ENCODE results near the gene ASPG. TPM values are rescaled to one million over a fixed set of nuclear protein-coding genes. Genes with fewer than 3 reads are reported as not detected.

The ASPG gene
- total RNA-seq, 2 donors from 2014 or later = 78.5 to 161 TPM

GRCh38 chr14:104131968-104132732, 46.6 kb downstream of the ASPG start:
- no peak for DNase-seq (ENCODE audit: low spot score)
- H3K27ac ChIP-seq = no peak overlapping the region
- peaks cover 0 to 19% of the 10 kb centered on the region in 2 donors for H3K4me1 ChIP-seq
- H3K4me3 ChIP-seq = no peak overlapping the region
- peaks cover 0 to 10% of the 10 kb centered on the region in 2 donors for H3K9me3 ChIP-seq
- no peak for TF ChIP-seq CTCF (IDR thresholded peaks at IDR 0.05)
- H3K36me3 ChIP-seq = no peaks in the 10 kb centered on the region
- peaks cover 0 to 7% of the 10 kb centered on the region in 2 donors for H3K27me3 ChIP-seq

- peaks cover 0 to 9% of the 10 kb centered on the region in 2 donors for H3K27me3 ChIP-seq
Observed at GRCh38 chr14:104132981-104133380, 47.5 kb downstream of the ASPG start.

DNA sequence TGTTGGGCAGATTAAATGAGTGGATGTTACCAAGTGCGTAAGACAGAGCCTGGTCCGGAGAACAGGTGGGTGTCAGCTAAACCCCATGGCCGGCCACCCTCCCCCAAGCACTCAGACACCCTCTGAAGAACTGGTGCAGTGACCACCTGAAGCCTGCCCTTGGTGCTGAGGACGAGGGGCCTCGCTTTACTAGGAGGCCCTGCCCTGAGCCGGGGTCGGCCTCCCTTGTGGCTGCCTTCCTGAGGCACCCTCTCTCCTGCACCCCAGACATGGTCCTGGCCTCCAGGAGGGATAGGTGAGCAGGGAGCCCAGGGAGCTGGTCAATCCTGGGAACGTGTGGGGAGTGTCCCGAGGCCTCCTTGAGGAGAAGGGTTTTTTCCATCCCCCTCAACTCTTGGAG, 48.0 kb downstream of the ASPG start:
- Histone ChIP-seq H3K4me1 (peaks cover 0 to 29% of the 10 kb centered on the region in 2 donors), H3K27ac (no peak overlapping the region), H3K9me3 (peaks cover 0 to 10% of the 10 kb centered on the region in 2 donors), H3K36me3 (no peaks in the 10 kb centered on the region), H3K4me3 (no peak overlapping the region), H3K27me3 (peaks cover 0 to 9% of the 10 kb centered on the region in 2 donors)
- no peak for DNase-seq (ENCODE audit: low spot score)
- no peak for TF ChIP-seq CTCF (IDR thresholded peaks at IDR 0.05)

More at GRCh38 chr14:104132981-104133380, 47.5 kb downstream of the ASPG start:
- Histone ChIP-seq H3K9me3 (peaks cover 0 to 10% of the 10 kb centered on the region in 2 donors), H3K27ac (no peak overlapping the region), H3K4me1 (peaks cover 0 to 26% of the 10 kb centered on the region in 2 donors), H3K36me3 (no peaks in the 10 kb centered on the region), H3K4me3 (no peak overlapping the region)
- DNase-seq (ENCODE audit: low spot score) = no peak
- TF ChIP-seq CTCF (IDR thresholded peaks at IDR 0.05) = no peak

DNA sequence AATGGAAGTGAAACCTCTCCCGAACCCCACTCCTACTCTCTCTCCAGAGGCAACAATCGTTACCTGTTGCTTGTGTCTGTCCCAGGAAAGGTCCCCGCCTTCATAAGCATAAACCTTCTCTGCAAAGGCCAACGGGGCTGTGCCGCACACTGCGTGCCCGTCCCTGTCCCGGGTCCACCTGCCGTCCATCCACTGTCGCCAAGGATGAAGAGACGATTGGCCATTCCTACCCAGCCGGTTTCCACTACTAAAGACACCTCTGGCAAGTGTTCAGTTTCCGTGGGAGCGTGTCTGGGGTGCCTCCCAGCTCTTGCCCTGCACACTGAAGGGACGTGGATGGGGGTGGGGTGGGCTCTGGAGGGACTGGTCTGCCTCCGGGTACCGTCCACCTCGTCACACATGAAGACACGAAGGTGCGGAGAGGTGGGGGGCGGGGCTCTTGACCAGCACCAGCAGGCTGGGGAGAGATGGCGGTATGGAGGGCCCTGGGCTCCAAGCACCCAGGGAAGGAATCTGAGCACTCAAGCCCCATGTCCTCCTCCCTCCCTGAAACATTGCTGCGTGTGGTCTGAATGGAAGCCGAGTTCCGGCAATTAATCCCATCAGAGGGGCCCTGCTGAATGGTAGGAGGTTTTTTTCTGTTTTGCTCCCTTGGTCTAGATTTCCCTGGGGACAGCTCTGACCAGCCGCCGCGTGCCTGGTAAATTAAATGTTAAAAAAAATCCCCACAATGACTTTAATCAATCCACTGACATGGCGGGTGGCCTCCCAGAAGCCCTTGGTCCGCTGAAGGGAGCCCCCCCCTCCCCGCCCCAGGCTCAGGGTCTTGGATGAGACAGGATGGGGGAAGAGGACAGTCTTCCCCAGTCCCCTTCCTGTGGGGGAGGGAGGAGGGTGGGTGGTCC, 48.8 kb downstream of the ASPG start:
- TF ChIP-seq CTCF (IDR thresholded peaks at IDR 0.05) = no peak
- peaks cover 0 to 14% of the 10 kb centered on the region in 2 donors for H3K27me3 ChIP-seq
- no peak for DNase-seq (ENCODE audit: low spot score)
- H3K9me3 ChIP-seq = peaks cover 0 to 9% of the 10 kb centered on the region in 2 donors
- H3K4me1 ChIP-seq = peaks cover 0 to 36% of the 10 kb centered on the region in 2 donors
- no peak overlapping the region for H3K4me3 ChIP-seq
- no peaks in the 10 kb centered on the region for H3K36me3 ChIP-seq
- no peak overlapping the region for H3K27ac ChIP-seq

DNA sequence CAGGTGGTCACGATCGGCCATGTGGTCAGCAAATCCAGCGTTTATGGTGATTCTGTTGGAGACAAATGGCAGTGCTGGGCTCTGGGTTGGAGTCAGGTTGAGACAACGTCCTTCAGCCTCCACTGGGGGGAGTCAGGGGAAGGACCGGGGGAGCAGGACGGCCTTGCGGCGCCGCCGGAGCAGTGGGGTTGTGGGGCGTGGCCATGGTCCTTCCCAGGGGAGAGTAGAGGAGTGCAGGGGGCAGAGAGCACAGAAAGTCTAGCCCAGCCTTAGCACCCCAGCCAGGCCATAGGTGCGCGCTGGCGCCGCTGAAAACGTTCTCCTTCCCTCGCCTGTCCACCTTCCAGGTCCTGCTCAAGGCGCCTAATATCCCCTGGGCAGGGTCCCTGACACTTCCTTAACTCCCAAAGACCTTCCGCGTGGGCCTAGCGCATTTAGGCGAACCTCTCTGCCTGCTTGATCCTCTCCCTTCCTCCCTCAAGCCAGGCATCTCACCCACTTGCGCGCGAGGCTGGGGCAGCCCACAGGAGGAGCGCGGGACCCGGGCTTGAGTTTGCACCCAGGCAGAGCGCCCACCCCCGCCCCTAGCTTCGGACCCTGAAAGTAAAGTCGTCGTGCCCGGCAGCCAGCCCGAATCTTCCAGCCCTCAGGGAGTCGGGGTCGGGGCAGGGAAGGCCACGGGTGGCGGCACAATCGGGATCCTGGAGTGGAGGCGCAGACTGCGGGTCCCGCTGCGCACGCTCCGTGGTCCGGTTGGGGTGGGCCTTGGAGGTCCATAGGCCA, 49.8 kb downstream of the ASPG start:
- H3K4me1 ChIP-seq = peaks cover 0 to 45% of the 10 kb centered on the region in 2 donors
- H3K4me3 ChIP-seq = peak overlapping the region in 1 of 2 donors; percentile 17
- H3K27ac ChIP-seq = no peak overlapping the region
- no peak for DNase-seq (ENCODE audit: low spot score)
- no peaks in the 10 kb centered on the region for H3K9me3 ChIP-seq
- peaks cover 0 to 14% of the 10 kb centered on the region in 2 donors for H3K27me3 ChIP-seq
- TF ChIP-seq CTCF (IDR thresholded peaks at IDR 0.05) = peak in 1 of 2 donors; percentile 28
- no peaks in the 10 kb centered on the region for H3K36me3 ChIP-seq
